Glomerular endothelial cell (primary cell): Measurements from ENCODE around the gene ACKR3. TPM values are rescaled to one million over a fixed set of nuclear protein-coding genes. Genes with fewer than 3 reads are reported as not detected.

Experiments used
- DNase-seq: peaks from one replicate; pipeline ENCODE4 v3.0.0-alpha.2; 2011; ENCODE audit warnings: low read depth, low spot score; ENCODE audit errors: extremely low read depth
- total RNA-seq: library from RNA; depleted of rRNA; stranded (reverse); fragments of >200 nt; gene quantifications from 2 replicates; pipeline ENCODE4 v1.2.3, GENCODE V29; 2015

The ACKR3 gene
- total RNA-seq, 1 donor from 2014 or later: 36.8 TPM

DNA sequence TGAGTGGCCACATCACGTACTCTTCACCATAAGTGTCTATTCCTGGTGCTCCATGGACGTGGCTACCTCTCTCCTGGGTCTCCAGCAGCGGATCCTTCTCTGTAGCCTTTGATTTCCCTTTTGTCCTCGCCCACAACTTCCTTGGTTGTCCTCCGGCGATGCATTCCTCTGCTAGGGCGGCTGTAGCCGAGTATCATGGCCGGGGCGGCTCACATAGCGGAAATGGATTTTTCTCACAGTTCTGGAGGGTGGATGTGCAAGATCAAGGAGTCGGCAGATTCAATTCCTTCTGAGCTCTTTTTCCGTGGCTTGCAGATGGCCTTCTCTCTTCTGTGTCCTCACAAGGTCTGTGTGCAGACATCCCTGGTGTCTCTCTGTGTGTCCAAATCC, 35.7 kb downstream of the ACKR3 start:
- DNase-seq: no peak

DNA sequence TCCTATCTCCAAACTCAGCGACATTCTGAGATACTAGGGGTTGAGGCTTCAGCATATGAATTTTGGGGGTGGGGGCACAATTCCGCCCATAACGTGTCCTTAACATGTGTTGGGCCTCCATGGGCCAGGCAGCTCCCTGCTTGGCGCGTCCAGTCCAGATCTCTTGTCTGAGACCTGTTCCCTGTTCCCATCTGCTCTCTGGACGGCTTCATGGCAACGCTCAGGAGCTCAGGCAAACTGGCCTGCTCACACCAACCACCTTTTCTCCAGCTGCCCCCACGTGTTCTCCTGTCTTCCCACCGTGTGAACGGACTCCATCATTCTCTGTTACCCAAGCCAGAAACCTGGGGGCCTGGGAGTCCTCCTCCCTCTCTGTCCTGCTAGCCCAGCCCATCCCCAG, 36.4 kb downstream of the ACKR3 start:
- DNase-seq: no peak

DNA sequence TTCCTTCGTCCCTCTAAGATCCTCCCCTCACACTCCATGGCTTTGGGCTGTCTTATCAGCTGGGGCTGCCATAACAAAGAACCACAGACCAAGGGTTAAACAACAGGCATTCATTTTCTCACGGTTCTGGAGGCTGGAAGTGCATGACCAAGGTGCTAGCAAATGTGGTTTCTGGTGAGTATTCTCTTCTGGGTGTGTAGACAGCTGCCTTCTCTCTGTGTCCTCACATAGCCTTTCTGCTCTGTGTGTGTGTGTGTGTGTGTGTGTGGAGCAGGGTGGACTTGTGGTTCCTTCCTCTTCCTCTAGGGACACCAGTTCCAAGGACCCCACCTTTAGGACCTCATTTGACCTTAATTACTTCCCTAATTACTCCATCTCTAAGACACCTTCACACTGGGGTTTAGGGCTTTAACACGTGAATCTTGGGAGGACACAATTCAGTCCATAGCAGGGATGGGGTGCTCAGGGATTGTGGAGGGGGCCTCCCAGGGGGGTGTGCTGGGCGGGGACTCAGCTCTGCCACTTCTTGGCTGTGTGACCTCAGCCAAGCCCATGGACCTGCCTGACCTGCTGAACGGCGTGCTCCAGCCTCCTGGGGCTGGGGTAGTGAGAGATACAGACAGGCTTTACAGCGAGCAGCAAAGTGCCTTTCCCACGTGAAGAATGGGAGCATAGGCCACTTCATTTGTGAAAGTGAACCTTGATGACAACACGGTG, 38.0 kb downstream of the ACKR3 start:
- no peak for DNase-seq

DNA sequence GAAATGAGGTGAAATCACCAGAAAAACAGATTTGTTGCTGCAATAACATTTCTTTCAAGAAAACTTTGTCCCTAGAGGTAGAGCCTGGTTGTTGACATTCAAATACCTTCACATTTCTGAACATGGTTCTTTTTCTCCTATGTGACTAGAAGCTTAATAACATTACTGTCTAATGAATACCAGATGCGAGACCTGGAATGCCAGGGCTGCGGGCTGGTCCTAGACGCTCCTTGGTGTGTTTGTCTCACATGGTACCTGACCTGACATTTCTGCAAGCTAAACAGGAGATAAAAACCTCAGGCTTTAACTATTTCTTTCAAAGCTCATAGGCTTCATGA, 38.5 kb downstream of the ACKR3 start:
- DNase-seq: no peak

DNA sequence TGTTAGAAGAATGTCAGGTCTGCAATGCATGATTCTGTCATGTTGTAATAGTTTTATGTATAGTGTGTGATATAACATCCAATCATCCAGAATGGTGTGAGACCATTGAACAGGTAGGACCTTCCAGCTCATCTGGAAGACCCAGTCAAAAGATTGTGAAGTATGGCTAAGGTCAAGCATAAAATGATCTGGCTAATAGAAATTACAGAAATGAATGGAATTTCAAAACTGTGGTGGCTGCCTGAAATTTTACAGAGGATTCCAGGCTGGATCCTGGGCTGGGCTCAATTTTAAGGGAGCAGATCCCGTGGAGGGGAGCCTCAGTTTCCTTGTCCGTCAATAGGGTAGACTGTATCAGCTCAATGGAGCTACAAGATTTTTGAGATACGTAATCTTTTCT, 39.1 kb downstream of the ACKR3 start:
- DNase-seq: no peak

DNA sequence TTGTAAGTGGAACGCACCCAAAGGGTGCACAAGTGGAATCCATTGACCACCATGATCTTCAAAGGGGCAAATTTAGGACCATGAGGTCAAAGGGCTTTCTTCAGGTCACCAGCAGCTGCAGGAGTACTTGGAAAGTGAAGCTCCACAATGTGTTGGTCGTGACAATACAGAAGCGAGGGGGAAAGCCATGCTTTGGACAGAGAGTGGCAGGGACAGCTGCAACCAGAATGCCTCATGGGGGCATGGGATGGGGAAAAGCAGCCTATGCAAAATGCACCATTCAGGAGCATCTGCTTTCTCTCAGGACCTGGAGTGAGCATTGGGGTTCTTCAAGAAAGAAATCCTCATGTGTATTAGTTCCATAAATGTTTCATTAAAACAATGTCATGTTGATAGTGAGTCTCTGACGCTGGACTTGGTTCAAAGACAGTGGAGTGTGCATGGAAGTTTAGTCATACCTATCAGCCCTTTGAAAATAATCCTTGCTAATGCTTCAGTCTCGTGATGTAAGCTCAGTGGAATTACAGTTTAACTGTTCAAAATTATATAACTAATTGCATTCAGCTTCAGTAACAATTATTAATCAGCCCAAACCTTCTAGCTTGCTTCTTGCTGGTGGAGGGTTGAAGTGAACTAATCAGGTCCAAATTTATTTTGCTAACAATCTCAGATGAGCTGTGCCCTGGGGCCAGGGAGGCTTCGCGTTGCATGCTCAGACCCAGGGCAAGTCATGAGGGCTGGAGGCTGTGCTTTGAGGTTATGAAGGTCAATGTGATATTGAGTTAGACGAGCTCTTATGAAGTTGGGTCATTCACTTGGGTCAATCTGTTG, 41.6 kb downstream of the ACKR3 start:
- no peak for DNase-seq

DNA sequence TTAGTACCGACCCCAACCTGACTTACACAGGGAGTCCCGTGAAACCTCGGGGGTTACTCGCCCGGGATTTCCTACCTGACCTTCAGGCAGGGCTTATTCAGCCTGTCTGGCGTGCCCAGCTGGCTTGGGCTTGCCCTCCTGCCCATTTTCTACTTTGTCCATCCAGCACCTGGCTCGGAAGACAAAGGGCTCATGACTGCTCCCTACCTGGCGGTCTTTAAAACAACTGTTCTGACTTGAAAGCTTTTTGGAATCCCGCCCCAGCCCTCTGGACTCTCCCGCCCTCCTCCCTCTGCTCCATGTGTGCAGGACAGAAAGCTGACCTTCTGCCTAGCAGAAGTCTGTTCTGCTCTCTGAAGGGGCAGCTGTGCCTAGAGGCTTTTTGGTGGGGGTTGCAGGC, 43.1 kb downstream of the ACKR3 start:
- no peak for DNase-seq

DNA sequence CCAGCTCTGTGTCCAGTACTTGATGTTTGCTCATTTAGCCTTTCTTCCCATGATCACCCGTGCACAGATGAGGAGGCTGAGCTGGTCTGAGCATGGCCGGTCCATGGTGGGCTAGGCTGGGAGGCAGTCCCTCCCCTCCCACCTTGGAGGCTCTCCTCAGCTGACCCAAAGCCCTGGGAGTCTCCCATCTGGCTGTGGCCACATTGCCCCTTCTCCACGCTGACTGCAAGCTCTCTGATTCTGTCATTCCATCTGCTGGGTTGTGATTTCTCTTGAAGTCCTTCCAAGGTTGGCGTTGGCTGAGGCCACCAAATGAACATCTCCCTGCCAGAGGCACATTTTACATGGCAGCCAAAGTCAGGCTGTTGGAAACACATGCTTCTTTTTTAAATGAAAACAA, 44.0 kb downstream of the ACKR3 start:
- no peak for DNase-seq

DNA sequence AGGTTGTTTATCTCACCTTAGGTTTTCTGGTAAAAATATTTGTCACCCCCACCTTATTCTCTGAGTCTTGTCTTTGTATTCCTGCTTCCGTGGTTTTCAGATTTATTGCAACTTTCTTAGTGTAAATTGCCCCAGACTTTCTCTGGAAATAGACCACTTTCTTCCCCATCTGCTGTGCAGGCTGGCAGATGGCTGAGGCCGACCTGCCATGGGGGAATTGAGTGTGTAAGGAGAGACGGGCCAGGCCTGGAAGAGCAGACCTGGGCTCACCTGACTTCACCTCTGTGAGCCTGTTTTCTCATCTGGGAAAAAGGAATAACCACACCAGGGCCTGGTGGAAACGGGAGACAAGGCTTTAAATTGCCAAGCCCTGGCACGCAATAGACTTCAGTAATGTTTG, 44.9 kb downstream of the ACKR3 start:
- no peak for DNase-seq

DNA sequence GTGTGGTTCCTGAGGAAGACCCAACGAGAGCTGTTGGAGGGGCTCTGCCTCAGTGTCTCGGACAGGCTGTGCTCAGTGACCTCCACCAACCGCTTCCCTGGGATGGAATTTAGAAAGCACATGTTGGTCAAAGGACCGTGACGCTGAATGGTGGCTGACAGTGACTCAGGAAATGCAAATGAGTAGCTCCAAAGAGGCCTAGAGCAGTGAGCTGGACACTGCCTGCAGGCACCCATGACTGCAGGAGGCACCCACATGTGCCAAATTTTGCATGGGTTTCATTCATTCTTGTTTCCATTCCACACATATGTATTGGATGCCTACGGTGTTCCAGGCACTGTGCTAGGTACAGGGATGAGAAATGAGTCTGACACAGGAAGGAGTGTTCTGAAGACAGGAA, 46.4 kb downstream of the ACKR3 start:
- no peak for DNase-seq

DNA sequence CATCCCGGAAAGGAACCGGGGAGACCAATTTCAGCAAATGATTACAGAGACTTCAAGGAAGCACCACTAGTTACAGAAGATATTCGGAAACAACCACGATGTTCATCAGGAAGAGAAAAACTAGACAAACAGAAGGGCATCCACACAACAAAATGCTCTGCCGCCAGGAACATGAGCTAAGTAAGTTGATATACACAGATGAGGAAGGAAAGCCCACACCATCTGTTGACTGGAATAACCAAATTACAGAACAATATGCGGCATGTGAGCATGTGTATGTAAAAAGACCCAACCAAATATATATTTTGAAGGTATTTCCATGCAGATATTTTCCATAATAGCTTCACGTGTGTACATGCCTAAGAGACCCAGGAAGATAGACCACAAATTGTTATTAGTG, 47.0 kb downstream of the ACKR3 start:
- DNase-seq: no peak

DNA sequence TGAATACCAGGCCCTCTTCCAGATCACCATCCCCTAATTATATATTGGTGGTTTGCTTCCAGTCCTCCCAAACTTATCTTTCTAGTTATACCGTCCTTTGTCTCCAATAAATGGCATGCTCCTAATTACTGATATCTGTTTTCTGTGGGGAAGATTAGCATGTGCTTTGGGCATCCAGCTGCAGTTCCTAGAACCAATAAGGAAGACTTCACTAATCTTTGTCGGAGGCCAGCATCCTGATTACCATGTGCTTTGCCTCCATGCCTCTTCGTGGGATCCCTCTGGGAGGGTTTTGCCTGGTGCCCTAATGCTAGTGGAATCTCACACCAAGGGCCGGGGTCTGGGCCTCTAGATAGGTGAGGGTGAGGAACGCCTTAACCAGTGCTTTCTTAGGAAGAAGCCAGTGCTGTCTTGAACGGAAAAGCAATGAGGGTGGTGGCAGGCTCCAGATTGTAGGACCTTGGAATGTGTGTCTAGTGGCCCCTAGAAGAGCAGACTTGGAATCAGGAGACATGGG, 47.7 kb downstream of the ACKR3 start:
- DNase-seq: no peak

DNA sequence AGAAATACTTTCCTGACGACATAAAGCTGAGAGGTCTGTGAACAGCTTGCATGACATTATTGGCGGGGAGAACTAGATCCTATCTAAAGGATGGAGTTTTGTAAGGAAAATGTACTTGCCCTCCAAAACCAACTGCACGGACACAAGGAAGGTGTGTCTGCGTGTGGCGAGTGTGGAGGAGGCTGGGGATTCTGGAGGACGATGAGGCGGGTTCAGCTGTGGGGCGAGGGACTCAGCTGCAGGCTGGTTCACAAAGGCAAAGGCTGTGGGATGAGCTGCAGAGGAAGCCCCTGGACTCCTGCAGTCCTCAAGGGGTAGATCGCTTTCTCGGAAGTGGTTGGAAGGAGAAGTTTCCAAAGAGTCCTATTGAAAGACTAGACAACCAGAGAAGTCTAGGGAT, 48.2 kb downstream of the ACKR3 start:
- DNase-seq: no peak

DNA sequence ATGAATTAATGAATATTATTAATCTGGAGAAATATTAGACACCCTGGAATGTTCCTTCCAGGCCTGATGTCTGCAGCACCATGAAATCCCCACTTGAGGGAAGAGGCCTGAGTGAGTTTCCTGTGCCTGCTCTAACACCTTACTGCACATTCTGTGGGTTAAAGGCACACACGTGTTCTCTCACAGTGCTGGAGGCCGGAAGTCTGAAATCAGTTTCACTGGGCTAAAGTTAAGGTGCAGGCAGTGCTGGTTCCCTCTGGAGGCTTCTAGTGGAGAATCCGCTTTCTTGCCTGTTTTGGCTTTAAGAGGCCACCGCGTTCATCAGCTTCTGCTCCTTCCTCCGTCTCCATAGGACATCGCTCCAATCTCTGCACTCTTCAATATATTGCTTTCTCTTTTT, 48.7 kb downstream of the ACKR3 start:
- no peak for DNase-seq

DNA sequence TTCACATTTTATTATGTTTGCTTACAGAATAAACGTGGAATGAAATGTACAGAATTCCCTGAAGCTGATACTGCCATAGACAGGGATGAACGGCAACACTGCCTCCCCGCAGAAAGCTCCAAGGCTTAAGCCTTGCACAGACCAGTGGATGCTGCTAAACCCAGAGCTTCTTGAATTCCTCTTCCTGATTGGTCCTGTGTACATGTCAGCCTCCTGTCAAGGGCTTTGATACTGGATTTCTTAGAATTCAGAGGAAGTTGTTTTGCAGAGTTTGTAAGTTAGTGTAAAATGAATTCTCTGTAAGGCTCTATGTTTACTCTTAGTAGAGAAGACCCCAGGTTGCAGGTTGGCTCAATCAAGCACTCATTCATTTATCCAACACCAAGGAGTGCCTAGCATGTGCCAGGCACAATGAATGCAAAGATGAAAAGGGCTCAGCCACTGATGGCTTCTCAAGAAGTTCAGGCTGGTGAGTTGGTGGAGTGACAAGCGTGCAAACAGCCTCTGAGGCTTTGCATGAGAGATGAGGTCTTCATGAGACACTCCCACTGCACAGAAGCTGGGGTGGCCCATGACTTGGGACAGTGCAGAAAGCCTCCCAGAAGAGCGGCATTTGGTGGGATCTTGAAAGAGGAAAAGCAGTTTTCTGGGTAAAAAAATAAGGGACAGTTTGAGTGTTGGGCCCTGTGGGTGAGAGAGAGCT, 50.4 kb downstream of the ACKR3 start:
- DNase-seq: no peak

DNA sequence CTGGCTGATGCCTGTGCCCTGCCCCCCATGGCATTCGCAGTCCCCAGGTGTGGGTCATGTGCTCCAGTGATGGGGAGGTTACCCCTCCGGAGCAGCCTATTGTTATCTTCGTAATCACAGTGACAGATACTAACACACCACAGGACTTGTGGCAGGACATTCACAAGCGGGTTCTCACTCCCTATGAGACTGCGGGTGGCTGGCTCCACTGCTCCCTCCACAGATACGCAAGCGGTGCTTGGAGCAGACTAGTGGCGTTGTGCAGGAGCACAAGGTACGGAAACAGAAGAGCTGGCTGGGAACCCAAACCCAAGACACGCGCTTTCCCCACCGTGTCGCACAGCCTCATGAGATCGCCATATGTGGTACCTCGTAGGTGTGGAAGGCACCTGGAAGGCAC, 52.2 kb downstream of the ACKR3 start:
- DNase-seq: no peak

DNA sequence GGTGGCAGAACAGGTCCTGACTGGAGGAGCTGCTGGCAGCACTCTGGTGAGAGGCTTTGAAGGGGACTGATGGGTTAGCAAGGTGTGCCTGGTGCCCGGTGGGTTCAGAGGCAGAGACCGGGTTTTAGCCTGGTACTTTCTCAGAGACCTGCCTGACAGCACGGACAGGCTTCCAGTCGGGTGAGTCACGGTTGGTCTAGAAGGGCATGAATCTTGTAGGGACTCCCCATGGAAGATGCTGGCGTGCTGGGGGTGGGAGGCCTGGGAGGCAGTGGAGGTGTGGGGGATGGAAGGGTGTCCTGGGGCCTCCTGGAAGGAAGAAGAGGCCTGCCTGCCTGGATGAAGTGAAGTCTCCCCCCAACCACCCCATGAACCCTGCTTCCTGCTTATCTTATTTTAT, 52.6 kb downstream of the ACKR3 start:
- no peak for DNase-seq

DNA sequence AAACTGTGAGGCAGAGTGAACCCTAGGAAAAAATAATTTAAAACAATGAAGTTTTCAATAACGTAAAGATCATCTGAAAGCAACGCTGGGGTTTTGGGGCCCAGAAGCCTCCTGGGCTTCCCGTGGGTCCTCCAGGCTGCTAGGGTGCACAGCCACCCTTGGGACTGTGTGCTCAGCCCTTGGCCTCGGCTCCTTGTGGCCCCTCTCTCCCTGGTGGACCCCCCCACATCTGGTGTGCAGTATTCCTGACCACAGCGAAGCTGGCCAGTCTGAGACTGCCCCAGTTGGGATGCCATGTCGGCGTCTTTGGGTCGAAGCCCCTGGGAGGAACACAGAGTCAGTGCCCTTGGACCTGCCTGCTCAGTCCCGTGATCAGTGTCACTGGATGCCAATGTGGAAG, 53.0 kb downstream of the ACKR3 start:
- no peak for DNase-seq

DNA sequence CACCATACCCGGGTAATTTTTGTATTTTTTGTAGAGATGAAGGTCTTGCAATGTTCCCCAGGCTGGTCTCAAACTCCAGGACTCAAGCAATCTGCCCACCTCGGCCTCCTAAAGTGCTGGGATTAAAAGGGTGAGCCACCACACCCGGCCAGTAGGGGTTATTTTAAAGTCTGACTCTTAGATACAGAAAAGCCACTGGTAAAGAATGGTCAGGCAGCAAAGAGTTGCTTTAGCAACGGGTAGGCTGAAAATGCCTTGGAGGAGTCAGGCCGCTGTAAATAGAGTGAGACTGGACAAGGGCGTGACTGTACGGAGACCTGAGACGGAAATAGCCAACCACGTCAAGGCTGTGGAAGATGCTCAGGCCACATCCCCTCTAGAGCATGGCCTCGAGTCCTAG, 54.2 kb downstream of the ACKR3 start:
- DNase-seq: no peak

DNA sequence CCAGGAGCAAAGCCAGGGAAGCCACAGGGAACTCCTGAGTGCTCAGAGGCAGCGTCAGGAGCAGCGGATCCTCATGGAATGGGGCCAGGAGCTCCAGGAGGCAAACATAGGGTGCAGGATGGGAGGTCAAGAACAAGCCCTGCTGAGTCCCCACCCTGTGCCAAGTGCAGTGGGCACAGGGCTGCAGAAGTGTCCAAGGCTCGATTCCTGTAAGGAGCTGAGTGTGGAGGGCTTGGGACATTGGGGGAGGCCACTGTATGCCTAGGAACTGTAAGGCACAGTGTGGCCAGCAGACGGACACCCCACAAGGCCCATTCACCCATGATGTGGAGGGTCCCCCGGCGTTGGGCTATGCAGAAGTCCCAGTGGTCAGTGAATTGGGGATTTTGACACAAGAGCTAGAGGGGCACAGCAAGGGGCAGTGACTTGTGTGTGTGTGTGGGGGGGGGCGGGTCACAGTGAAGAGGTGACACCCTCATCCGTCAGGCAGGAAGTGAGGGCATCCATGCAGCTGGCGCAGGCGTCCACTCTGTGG, 55.6 kb downstream of the ACKR3 start:
- no peak for DNase-seq

DNA sequence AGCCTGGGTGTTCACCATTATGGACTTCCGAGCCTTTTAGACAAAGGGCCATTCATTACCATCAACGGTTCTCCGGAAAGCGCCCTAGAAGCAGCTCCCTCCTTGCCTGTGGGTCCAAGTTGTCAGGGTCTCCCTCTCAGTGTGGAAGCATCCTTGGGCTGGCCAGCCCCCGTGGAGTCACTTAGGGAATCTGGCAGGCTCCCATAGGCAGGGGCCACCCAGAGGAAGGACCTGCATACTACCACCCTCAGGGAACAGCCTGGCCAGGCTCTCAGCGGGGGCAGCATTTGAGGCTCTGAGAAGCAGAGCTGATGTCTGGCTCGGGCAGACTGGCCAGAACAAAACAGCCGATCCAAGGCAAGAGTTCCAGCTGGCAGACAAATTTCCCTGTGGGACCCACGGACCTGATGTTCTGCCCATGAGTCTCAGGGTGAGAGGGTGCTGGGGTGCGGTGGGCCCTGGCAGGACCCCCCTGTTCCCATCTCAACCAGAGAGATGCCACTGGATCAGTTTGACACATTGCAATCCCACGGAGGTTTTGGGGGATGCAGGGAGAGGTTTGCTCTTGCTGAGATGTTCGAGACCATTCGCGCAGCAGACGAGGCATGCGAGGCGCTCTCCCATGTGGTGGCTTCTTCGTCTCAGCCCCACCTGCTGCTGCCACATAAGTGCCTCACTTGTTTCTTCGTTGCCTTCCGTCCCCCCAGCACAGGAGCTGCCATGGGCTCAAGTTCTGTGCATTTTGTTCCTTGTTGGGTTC, 56.9 kb downstream of the ACKR3 start:
- no peak for DNase-seq
